Transverse colon (tissue), 4 donors: ENCODE results near the gene TRPM6.

Experiments used
- CTCF ChIP-seq, 5 experiments: fragments of 200-600 bp in 3 of 5; fragments of 450-650 bp in 2 of 5; sonication (generic) in 3 of 5; IDR thresholded peaks; 1 replicate in 2 of 5; 2 replicates in 3 of 5; pipeline ENCODE4 v1.5.1; 2016 to 2017; ENCODE audit warnings: antibody characterized with exemption in 5 of 5, inconsistent platforms in 3 of 5, mild to moderate bottlenecking in 2 of 5, moderate library complexity in 1 of 5
- EP300 ChIP-seq: sonication (generic); formaldehyde crosslinking; IDR thresholded peaks from one replicate; pipeline ENCODE4 v1.6.1; 2017; ENCODE audit warnings: antibody characterized with exemption, low read depth
- POLR2A ChIP-seq: fragments of 450-650 bp; IDR thresholded peaks from one replicate; pipeline ENCODE4 v1.6.1; 2016; ENCODE audit warnings: antibody characterized with exemption, mild to moderate bottlenecking, moderate library complexity
- POLR2AphosphoS5 ChIP-seq, 3 donors: sonication (generic); formaldehyde crosslinking; IDR thresholded peaks; one replicate each; pipeline ENCODE4 v1.6.1; 2016; ENCODE audit warnings: antibody characterized with exemption in 3 of 3

GRCh38 chr9:74887981-74888370 lies 255 bp upstream of the TRPM6 start:
- no peak for TF ChIP-seq CTCF (IDR thresholded peaks at IDR 0.05)
- no peak for TF ChIP-seq EP300
- no peak for TF ChIP-seq POLR2AphosphoS5 (IDR thresholded peaks at IDR 0.05)
- no peak for TF ChIP-seq POLR2A
